ENCODE data around the gene TREH.
A peak's percentile ranks its signal among the peaks of the same experiment; 100 is the strongest.
"Not testable (repeated sequence)": the region's sequence is repeated elsewhere in the genome, so short reads cannot be mapped to it uniquely, and the experiment has no call there.

Gene TREH, protein sequence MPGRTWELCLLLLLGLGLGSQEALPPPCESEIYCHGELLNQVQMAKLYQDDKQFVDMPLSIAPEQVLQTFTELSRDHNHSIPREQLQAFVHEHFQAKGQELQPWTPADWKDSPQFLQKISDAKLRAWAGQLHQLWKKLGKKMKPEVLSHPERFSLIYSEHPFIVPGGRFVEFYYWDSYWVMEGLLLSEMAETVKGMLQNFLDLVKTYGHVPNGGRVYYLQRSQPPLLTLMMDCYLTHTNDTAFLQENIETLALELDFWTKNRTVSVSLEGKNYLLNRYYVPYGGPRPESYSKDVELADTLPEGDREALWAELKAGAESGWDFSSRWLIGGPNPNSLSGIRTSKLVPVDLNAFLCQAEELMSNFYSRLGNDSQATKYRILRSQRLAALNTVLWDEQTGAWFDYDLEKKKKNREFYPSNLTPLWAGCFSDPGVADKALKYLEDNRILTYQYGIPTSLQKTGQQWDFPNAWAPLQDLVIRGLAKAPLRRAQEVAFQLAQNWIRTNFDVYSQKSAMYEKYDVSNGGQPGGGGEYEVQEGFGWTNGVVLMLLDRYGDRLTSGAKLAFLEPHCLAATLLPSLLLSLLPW

DNA sequence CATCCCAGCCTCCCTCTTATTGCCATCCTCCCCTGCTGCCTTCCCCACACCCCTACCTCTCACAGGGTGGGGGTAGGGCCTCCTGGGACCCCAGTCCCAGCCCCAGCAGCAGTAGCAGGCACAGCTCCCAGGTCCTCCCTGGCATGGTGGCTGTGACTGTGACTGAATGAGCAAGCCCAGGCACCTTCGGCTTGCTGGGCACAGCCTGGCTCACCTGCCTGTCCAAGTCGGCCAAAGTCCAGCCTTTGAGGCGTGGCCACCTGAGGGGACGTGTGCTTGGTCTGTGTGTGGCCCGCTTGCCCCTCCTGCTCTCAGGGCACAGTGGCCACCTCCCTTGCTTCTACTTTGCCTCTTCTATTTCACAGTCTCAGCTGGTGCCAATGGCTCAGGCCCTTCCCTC is at the start of gene TREH:
TSS of gene TREH (minus strand) at position 168 of the 400 bp plus-strand sequence. CDS start at position 145, 23 bp downstream.
- peak; percentile 77 for DNase-seq (ENCODE audit: low spot score)

DNA sequence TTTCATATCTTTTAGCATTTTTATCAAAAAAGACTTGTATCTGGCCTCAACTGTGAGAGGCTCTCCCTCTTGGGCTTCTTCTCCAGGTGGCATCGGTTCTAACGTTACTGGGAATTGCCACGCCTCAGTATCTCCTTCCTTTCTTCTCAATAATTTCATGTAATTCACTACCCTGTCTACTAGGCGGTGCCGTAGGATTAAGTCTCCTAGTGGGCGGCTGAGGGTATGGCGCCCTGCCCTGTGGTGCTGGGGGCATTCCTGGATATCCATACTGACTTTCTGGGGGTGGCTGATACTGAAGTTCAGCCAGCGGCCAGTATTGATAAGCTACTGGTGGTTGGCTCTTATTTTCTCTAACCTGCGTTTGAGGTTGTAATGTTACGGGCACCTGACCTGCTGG is 48.7 kb upstream of the TREH start:
- not testable (repeated sequence) for DNase-seq (ENCODE audit: low spot score)

DNA sequence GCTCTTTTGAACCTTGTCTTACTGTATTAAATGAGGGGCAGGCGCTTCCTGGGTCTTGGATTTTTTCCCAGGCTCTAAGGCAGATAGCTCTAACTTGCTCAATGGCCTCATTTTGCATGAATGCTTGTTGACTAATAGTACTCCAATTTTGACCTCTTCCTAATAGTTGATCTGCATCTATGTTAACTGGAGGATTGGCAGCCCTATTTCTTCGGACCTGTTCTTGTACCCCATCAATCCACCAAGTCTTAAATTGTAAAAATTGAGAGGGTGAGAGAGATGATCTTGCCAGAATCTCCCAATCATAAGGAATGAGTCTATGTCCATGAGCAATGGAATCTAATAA is 48.2 kb upstream of the TREH start:
- DNase-seq (ENCODE audit: low spot score) = not testable (repeated sequence)

- DNase-seq (ENCODE audit: low spot score) = not testable (repeated sequence)
Measured at GRCh38 chr11:118727001-118727720, 47.7 kb upstream of the TREH start.

DNA sequence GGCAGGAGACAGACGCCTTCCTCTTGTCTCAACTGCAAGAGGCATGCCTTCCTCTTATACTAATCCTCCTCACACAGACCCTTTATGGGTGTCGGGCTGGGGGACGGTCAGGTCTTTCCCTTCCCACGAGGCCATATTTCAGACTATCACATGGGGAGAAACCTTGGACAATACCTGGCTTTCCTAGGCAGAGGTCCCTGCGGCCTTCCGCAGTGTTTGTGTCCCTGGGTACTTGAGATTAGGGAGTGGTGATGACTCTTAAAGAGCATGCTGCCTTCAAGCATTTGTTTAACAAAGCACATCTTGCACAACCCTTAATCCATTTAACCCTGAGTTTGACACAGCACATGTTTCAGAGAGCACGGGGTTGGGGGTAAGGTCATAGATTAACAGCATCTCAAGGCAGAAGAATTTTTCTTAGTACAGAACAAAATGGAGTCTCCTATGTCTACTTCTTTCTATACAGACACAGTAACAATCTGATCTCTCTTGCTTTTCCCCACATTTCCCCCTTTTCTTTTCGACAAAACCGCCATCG is 42.1 kb upstream of the TREH start:
- not testable (repeated sequence) for DNase-seq (ENCODE audit: low spot score)

- not testable (repeated sequence) for DNase-seq (ENCODE audit: low spot score)
Measured at GRCh38 chr11:118720740-118721139, 41.3 kb upstream of the TREH start.

GRCh38 chr11:118720078-118720477 is 40.6 kb upstream of the TREH start:
- not testable (repeated sequence) for DNase-seq (ENCODE audit: low spot score)

- DNase-seq (ENCODE audit: low spot score) = not testable (repeated sequence)
Measured at GRCh38 chr11:118718562-118718961, 39.1 kb upstream of the TREH start.

GRCh38 chr11:118717733-118718132 is 38.3 kb upstream of the TREH start:
- DNase-seq (ENCODE audit: low spot score) = not testable (repeated sequence)

DNA sequence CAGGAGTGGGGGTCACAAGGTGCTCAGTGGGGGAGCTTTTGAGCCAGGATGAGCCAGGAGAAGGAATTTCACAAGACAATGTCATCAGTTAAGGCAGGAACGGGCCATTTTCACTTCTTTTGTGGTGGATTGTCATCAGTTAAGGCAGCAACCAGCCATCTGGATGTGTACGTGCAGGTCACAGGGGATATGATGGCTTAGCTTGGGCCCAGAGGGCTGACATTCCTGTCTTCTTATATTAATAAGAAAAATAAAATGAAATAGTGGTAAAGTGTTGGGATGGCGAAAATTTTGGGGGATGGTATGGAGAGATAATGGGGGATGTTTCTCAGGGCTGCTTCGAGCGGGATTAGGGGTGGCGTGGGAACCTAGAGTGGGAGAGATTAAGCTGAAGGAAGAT is 37.8 kb upstream of the TREH start:
- not testable (repeated sequence) for DNase-seq (ENCODE audit: low spot score)

DNA sequence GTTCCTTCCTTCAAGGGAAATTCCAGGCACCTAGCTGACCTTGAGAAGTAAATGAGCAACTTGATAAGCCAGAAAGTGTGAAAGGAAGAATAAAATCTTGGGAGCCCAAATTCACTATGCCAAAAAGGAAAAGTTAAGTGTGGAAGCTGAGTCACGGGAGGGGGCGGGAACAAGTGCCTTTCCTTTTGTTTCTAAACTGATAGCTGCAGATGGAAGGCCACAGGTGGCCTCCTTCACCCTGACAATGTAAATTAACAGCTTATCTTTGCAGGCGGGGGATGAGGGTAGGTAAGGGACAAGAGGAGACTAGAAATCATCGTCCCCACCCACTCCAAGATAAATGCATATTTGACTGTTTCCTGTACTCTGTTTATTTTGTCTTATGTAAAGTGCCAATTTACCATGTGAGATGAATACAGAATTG is 36.4 kb upstream of the TREH start:
- no peak for DNase-seq (ENCODE audit: low spot score)

GRCh38 chr11:118715245-118715831 is 35.9 kb upstream of the TREH start:
- DNase-seq (ENCODE audit: low spot score) = no peak

GRCh38 chr11:118714816-118715215 is 35.4 kb upstream of the TREH start:
- DNase-seq (ENCODE audit: low spot score) = no peak

GRCh38 chr11:118714416-118714815 is 35.0 kb upstream of the TREH start:
- DNase-seq (ENCODE audit: low spot score) = not testable (repeated sequence)

GRCh38 chr11:118708296-118708695 is 28.8 kb upstream of the TREH start:
- no peak for DNase-seq (ENCODE audit: low spot score)

GRCh38 chr11:118706546-118706825 is 27.0 kb upstream of the TREH start:
- DNase-seq (ENCODE audit: low spot score) = no peak

- no peak for DNase-seq (ENCODE audit: low spot score)
Measured at GRCh38 chr11:118705791-118706545, 26.5 kb upstream of the TREH start.

- peak; percentile 94 for DNase-seq (ENCODE audit: low spot score)
Measured at GRCh38 chr11:118705111-118705741, 25.8 kb upstream of the TREH start.

- DNase-seq (ENCODE audit: low spot score) = no peak
Measured at GRCh38 chr11:118703563-118704106, 24.2 kb upstream of the TREH start.

- DNase-seq (ENCODE audit: low spot score) = no peak
Measured at GRCh38 chr11:118699506-118700220, 20.2 kb upstream of the TREH start.
